NOMO-1 treated with DMSO at 0.1 percent for 48 hours (cell line): ENCODE data around the gene CMTM7.

ENCODE experiments used
- DNase-seq: peaks from one replicate; lab custom pipeline; 2025; ENCODE audit not compliant: unreplicated experiment; lab: John Stamatoyannopoulos, UW

Gene CMTM7, protein sequence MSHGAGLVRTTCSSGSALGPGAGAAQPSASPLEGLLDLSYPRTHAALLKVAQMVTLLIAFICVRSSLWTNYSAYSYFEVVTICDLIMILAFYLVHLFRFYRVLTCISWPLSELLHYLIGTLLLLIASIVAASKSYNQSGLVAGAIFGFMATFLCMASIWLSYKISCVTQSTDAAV

DNA sequence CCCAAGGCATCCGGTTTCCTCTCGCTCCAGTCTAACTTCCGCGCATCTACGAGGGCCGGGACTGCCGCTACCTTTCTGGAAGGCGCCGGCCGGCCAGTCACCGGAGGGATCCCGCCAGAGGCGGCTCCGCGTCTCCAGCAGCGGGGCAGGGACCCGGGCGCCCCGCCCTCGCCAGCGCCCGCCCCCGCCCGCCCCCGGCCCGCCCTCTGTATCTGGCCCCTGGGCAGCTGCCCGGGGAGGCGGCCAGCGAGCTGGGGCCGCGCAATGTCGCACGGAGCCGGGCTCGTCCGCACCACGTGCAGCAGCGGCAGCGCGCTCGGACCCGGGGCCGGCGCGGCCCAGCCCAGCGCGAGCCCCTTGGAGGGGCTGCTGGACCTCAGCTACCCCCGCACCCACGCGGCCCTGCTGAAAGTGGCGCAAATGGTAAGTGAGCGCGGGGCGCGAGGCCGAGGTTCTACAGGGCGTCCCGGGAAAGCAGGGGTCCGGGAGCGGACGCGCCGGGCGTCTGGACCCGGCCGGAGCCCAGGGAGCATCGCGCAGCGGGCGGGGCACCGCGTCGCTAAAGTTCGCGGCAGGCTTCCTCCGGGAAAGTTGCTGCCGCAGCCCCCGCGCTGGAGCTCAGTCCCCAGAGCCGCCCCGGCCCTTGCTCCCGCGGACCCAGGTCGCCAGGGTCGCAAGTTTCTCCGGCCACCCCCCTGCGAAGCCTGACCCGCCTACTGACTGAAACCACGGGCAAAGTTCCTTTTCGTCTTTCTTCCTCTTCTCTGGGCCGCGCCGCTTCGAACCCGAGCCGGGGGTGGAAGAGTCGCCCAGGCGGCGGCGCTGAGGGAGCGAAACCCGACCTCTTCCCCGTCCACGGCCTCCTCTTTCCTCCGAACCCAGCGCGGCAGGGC is at the start of gene CMTM7:
Gene CMTM7, plus strand, starts transcription at position 211 of the 893 bp plus-strand sequence. Its CDS starts 54 bp downstream, at position 265.
- peak; percentile 54 for DNase-seq

DNA sequence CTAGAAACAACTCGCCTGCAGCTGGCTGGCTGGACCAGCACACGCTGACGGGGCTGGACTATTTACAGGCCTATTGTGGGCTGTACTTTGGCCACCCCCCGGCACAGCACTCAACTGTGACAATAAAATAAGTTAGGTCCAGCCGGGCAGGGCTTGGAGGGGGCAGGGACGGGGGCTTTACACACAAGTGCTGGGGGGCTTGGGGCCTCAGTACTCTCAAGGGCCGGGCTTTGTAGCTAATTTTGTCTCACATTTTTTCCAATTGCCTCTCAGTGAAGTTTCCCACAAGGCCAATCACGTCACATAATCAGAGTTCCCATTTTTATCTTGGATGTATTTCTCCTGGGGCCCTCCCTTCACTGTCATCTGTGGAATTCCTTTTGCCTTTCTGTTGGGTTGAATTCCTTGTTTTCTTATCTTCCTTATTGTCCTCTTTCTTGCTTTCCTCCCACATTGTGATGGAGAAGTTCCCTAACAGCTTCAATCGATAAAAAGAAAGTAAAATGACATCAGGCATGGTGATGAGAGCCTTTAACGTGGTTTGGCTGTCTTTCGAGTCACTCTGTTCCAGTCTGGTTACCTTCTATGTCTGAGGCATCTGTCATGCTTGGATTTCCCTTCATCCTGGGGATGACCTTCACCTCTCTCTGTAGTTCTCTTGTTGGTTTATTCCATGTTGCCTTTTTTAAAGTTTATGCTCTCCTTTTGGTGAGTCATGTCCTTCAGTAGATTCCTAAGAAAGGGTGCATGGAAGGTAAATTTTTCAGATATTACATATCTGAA is 44.1 kb upstream of the CMTM7 start:
- no peak for DNase-seq

DNA sequence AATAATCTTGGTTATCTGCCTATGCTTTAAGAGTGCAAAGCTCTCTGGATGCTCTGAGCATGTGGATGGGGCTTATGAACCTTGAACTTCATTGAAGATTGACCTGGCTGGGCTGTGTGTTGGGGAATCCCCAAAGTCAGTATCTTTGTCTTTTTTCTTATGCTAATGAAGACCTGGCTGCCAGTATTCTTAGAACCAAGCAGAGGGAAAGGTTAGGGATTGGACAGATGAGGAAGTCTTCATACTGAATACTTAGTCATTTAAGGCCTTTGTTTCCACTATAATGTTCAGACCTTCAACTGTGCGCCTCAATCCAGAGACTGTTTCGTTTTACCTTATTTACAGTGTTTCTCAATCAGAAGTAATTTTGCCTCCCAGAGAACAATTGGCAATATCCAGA is 42.5 kb upstream of the CMTM7 start:
- DNase-seq: peak; percentile 7

DNA sequence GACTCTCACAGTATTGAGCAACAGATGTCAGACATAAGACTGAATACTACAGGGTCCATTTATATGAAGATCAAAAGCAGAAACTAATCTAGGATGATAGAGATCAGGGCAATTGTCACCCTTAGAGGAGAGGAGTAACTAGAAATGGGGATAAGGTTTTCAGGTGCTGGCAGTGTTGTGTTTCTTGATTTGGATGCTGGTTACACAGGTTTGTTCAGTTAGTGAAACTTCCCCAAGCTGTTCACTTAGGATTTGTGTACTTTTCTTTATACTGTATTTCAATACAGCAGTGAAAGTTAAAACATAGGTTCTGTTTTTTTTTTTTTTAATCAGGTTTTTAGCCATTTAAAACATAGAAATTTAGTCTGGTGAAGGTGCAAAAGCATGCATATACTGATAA is 39.1 kb upstream of the CMTM7 start:
- peak; percentile 68 for DNase-seq

DNA sequence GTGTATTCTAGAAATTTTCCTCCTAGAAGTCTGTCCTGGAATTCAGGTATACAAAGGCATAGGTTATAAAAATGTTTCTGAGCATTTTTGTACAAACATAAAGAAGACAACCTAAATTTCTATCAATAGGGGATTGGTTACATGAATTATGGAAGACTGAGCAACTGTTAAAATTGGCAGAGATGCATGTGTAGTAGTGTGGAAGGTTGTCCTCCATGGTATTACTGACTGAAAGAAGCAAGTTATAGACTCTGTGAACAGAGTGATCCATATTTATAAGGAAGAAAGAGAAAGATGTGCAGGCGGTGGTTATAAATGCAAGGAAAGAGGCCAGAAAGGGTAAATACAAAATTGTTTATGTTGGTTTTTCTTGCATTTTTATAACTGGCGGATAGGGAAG is 38.3 kb upstream of the CMTM7 start:
- no peak for DNase-seq

DNA sequence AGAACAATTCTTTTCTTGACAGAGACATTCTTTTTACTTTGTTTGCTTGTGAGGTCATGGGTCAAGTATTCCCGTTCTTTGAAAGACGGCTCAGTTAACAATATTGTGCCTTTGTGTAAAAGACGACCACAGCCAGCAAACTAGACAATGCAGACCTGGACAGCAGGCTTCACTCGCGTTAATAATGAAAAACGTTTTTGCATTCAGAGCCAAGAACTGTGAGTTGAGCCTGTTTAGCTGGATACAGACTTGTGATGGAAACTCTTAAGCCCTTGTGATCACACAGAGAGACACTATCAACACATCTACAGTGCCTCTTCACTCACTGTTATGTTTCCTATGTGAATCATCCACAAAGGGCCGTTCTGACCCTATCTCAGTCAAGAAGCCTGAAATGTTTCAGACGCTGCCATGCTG is 37.3 kb upstream of the CMTM7 start:
- DNase-seq: no peak

DNA sequence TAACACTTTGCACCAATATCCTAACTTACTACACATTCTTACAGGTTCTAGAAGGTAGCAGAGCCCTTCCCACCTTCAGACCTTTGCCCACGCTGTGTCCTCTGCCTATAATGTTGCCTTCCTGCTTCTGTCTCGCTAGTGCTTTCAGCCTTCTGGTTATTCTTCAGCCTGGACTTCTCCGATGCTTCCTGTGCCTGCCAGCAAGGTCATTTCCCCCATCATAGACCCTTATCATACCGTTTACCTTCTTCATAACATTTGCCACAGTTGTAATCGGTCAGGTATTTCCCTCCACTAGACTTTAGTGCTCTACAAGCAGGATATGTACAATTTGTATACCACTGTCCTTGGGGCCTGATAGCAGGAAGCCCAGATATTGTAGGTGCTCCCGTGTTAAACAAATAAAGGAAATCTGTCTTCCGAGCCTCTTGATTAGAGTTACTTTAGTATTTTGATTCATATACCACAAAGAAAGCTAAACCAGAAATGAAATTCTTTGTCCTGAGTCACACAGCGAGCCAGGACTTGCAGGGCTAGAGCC is 35.8 kb upstream of the CMTM7 start:
- DNase-seq: no peak

DNA sequence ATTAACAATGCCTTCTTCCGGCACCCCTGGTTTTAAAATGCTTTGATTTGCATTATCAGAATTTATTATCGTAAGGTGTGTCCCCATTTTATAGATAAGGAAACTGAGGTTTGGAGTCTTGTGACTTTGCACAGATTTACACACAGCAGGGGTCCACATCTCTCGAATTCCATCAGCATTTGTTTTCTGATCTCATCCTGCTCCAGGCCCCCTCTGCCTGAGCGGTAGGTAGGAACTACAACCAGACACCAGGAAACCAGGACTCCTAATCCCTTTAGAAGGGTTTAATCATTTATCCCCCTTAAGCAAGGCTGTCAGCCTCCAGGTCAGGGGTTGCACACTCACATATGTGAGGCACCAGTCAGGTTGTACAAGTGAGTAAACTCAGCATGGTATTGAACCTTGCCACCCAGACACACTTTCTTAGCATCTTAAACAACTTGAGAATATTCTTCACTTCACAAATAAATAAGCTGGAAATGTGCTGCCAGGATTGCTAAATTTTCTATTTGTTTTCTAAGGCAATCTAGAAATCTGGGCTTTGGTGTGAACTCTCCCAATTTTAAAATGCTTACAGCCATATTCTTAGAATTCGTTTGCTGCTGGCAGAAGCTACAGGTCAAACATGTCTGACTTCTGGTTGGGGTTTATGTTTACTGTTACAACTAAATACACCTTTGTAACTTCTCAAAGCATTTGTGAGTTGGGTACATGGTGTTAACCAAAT is 31.7 kb upstream of the CMTM7 start:
- no peak for DNase-seq

DNA sequence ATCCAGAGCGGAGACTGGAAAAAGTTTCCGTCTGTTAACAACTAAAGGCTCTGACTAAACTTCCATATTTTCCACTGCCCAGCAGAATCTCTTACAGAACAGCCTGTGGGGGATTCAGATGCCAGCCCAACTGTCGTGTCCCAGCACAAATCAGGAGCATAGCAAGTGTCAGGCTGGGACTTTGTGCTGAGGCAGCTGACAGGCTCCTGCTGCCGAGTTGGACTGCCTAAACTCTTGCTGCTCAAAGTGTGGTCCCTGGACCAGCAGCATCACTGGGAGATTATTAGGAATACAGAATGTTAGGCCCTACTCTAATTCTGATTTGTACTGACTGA is 31.2 kb upstream of the CMTM7 start:
- no peak for DNase-seq

DNA sequence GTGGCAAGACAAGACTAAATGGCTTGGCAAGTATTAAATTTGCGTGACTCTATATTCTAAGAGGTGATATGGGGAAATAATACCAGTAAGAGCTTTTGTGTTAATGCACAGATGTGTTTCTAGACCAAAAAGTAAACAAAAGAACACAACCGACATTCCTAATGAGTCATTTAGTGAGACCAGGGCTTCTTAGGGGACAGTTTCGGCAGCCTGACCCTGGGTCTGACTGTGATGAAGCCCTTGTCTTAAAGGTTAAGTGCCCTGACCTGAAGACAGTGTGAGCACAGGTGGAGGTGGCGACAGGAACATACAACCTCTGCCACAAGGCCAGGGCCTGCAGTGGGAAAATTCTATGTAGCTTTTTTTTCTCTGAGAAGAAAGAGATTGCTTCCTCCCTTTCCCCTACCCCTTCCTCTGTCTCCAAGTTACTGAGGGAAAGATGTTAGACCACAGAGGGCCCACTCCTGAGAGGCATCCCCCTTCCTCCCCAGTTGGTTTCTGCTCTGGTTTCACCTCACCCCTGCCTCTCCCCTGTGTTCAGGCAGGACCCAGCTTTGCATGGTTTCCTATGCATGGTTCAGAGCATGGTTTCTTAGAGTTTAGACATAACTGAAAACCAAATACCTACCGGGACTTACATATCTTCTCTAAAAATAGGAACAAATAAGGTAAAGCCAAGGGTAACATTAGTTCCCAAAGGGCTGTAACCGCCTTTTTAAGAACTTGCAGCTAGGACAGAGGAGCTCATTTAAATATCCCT is 24.8 kb upstream of the CMTM7 start:
- no peak for DNase-seq

DNA sequence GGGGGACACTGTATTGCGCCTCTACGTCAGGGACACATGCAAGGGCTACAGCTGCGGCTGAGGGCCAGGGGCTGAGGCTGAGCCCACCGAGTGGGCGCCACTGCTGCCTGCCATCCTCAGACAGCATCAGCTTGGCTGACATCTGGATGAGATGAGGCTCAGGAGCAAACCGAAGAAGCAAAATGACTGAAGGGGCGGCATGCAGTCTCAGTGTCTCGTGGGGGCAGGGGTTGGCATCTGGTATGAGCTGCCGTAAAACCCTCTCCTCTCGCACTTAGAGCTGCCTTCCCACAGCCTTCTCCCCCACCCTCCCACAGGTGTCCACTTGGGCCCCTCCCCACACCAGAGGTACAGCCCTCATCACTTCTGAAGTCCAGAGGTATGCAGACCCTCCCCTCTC is 24.2 kb upstream of the CMTM7 start:
- no peak for DNase-seq

DNA sequence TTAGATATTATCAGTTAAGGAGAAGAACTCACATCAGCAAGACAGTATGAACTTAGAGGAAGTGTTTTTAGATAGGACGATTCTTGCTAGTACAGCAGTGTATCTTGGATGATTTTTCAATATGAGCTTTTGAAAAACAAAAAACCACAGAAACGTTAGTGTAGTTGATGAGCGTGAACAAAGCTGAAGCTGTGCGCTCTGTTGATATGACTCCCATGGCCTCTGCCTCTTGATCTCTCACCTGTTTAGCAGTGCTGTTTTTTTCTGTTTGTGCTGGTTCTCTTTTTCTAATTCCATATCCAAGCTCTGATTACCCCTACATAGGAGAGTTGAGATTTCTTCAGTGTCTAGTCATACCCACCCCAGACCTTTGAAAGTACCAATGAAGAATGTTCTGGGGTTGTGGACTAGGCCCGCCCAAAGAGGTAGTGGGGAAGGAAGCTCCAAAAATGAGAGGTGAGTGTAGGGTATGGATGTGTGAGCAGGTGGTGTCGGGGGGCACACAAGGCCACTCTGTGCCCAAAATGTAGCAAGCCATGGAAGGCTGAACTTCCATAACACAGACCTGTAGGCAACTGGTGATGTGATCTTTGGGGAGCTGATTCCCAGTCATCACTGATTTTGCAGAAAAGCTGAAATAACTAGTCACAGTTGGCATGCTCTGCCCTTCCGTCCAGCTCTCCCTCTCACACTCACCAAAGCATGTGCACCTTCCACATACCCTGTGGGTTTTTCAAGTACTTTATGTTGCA is 20.0 kb upstream of the CMTM7 start:
- DNase-seq: no peak

DNA sequence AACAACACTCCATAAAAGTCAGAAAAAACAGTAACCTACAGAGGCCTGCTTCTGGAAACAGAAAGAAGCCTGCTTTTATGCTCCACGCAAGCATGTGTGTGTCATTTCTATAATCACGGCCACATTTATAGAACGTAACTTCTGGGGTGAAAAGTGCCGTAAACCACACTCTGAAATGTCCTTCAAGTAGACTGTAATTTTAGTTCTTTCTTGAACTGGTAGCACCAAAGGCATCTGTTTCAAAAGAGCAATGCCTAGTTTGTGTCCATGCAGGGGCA is 19.5 kb upstream of the CMTM7 start:
- DNase-seq: no peak

DNA sequence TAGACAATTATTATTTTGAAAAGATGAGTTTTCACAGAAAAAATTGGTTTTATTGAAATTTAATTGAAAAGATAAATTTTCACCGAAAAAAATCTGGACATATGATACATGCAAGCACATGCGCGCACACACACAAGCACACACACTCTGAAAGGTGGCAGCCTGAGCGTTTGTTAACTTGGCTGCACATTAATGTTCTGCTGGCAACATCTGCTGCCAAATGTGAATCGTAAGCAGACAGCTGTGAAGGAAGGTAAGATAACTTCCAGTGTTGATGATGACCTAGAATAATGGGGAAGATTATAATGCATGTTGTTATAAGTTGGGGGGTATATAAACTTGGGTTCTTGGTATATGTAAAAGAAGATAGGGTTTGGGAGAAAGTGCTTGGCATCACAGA is 18.4 kb upstream of the CMTM7 start:
- no peak for DNase-seq

DNA sequence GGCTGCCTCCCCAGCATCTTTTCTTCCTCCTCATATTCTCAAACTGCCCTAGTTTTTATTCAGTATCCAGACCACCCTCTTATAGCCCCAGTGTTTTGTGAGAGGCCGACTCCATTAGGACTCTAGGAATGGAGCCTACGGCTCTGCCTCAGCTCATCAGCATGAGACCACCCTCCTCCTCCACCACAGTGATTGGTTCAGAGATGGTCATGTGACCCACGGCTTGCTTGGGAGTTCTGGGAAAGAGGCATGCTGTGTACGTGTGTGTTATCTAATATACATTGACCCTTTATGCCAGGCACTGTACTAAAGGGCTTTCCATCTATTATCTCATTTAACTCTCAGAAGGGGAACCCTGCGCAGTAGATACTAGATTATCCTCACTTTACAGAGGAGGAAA is 17.8 kb upstream of the CMTM7 start:
- no peak for DNase-seq

DNA sequence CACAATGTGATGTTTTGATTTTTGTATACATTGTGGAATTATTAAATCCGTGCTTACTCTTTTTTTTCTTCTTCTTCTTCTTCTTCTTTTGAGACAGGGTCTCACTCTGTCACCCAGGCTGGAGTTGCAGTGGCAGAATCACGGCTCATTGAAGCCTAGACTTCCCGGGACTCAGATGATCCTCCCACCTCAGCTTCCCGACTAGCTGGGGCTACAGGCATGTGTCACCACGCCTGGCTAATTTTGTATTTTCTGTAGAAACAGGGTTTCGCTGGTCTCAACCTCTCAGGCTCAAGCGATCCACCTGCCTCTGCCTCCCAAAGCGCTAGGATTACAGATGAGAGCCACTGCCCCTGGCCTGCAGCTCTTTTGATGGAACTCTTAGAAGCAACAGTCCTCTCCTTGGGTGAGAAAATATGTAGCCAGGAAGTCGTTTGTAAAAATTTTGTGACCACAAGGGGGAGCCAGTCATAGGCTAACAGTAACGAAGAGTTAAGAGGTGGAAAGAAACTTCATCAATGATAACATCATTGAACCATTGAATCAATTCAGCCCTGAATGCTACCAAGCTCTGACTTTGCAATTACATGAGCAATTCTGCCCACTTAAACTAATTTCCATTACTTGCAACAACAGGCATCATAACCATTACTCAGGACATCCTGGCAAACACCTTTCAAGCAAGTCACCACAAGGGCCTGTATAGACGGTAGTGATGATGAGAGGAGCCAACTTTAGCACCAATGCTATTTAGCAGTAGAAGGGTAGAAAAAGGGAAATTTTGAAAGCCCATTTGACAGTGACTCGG is 16.7 kb upstream of the CMTM7 start:
- peak; percentile 64 for DNase-seq

DNA sequence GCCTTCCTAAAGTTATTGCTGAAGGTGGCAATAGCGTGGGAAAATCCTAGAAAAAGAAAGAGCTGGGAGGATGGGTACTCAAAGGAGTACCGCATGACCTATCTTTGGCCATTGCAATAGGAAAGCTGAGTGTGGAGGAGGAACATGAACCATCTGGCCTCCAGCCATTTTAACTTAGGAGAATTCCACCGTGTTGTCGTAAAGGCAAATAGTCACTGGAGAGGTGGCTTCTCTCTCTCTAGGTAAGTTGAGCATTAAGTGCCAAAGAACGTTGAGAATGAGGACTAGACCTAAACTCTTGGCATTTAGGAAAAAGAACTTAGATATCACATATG is 16.1 kb upstream of the CMTM7 start:
- no peak for DNase-seq

DNA sequence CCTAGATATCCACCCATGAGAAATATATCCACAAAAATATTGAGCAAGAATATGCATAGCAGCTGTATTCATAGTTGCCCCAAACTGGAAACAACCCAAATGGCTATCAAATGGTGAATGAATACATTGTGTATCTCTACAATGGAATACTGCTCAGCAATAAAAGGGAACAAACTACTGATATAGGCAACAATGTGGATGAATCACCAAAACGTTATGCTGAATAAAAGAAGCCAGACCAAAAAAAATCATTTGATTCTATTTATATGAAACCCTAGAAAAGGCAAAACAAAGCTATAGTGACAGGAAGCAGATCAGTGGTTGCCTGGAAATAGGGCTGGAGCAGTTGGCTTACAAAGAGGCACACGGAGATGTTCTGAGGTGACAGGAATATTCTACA is 15.5 kb upstream of the CMTM7 start:
- DNase-seq: no peak

DNA sequence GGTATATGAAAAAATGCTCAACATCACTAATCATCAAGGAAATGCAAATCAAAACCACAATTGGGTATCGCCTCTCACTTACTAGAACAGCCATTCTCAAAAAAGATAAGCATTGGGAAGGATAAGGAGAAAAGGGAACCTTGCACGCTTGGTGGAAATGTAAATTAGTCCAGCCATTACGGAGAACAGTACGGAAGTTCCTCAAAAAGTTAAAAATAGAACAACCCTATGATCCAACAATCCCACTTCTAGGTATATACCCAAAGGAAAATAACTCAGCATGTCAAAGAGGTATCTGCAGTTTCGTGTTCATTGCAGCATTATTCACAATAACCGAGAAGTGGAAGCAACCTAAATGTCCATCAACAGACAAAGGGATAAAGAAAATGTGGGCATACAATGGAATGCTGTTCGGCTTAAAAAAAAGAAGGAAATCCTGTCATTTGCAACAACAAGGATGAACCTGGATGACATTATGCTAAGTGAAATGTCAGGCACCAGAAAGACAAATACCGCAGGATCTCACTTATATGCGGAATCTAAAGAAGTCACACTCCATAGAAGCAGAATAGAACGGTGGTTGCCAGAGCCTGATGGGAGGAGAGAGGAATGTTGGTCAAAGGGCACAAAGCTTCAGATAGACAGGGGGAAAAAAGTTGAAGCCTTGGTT is 11.7 kb upstream of the CMTM7 start:
- DNase-seq: no peak
